ENCODE measurements around the gene WDR90. TPM values are rescaled to one million over a fixed set of nuclear protein-coding genes. Genes with fewer than 3 reads are reported as not detected.

Gene WDR90
- total RNA-seq, 2 donors from 2014 or later = 22.7 to 39.4 TPM

DNA sequence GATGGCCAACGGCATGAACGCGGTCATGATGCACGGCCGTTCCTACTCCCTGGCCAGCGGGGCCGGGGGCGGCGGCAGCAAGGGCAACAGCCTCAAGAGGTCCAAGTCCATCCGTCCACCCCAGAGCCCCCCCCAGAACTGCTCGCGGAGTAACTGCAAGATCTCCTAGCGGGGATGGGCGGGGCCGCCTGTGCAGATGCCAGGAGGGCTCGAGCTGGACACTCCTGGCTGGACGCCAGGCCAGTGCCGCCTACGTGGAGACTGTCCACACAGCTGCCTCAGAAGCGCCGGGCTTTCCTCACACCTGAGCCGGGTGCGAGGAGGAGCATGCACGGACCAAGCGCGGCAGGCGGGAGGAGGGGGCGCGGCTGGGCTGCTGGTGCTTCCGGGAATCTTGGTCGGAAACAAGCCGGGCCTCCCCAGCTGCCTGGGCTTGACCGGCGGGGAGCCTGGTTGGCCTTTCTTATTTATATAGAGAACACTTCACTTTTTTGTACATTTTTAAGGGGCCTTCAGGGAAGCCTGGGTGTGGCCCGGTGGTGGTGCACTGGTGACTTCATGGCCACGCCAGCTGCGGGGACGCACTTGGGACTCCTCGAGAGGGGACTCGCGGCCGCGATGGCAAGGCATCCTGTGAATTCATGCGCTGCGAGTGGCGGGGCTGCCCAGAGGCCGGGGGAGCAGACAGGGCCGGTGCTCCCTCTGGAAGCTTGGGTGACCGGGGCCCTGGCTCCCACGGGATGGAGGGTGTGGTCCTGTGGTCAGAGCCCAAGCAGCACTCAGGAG lies 21.5 kb upstream of the WDR90 start:
- Histone ChIP-seq H3K9me3 (no peaks in the 10 kb centered on the region), H3K27me3 (replicated peaks; ENCODE audit: insufficient read depth) (no peaks in the 10 kb centered on the region), H3K27ac (no peak overlapping the region), H3K36me3 (peaks cover 15% of the 10 kb centered on the region), H3K4me1 (ENCODE audit: control insufficient read depth in 1 of 2, low read depth in 2 of 2) (peaks cover 0 to 6% of the 10 kb centered on the region in 2 donors), H3K4me3 (no peak overlapping the region)
- no peak for ATAC-seq (ENCODE audit: insufficient number of reproducible peaks, low FRiP score, low read depth)
- DNase-seq (ENCODE audit: low spot score) = no peak
- TF ChIP-seq, protein P1, sequence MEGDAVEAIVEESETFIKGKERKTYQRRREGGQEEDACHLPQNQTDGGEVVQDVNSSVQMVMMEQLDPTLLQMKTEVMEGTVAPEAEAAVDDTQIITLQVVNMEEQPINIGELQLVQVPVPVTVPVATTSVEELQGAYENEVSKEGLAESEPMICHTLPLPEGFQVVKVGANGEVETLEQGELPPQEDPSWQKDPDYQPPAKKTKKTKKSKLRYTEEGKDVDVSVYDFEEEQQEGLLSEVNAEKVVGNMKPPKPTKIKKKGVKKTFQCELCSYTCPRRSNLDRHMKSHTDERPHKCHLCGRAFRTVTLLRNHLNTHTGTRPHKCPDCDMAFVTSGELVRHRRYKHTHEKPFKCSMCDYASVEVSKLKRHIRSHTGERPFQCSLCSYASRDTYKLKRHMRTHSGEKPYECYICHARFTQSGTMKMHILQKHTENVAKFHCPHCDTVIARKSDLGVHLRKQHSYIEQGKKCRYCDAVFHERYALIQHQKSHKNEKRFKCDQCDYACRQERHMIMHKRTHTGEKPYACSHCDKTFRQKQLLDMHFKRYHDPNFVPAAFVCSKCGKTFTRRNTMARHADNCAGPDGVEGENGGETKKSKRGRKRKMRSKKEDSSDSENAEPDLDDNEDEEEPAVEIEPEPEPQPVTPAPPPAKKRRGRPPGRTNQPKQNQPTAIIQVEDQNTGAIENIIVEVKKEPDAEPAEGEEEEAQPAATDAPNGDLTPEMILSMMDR (IDR thresholded peaks at IDR 0.05) = no peak

DNA sequence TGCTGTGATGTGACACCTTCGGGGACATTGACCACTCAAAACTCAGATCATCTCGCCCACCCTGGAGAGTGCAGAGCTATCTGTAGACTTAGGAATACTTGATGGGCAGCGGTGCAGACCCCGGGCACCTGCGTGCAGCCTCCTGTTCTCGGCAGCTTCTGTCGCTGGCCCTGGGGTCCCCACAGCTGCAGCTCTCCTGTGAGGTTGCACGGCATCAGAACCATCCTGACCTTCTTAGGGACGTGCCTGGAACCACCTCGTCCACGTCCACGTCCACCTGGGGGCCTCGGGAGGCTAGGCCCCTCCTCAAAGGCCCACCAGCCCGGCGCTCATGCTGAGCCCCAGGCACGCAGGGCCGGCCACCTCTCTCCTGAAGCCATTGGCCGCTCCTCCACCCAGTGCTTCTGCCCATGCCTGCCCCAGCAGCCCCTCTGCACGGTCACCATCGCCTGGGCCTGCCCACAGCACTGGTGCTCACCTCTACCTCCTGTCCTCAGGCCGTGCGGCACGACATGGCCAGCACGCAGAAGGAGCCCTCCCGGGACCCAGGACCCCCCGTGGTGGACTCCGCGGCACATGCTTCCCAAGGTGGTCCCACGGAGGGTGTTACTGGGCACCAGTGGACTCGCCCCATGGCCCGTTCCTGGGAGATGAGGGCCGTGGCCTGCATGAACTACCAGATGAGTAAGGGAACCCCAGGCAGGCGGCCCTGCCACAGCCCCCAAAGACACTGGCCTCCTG lies 20.7 kb upstream of the WDR90 start:
- Histone ChIP-seq H3K27me3 (replicated peaks; ENCODE audit: insufficient read depth) (no peaks in the 10 kb centered on the region), H3K36me3 (peaks cover 15% of the 10 kb centered on the region), H3K27ac (no peak overlapping the region), H3K9me3 (no peaks in the 10 kb centered on the region), H3K4me1 (ENCODE audit: control insufficient read depth in 1 of 2, low read depth in 2 of 2) (peaks cover 0 to 6% of the 10 kb centered on the region in 2 donors), H3K4me3 (no peak overlapping the region)
- ATAC-seq (ENCODE audit: insufficient number of reproducible peaks, low FRiP score, low read depth) = no peak
- no peak for DNase-seq (ENCODE audit: low spot score)
- TF ChIP-seq, protein P1 (IDR thresholded peaks at IDR 0.05) = no peak

DNA sequence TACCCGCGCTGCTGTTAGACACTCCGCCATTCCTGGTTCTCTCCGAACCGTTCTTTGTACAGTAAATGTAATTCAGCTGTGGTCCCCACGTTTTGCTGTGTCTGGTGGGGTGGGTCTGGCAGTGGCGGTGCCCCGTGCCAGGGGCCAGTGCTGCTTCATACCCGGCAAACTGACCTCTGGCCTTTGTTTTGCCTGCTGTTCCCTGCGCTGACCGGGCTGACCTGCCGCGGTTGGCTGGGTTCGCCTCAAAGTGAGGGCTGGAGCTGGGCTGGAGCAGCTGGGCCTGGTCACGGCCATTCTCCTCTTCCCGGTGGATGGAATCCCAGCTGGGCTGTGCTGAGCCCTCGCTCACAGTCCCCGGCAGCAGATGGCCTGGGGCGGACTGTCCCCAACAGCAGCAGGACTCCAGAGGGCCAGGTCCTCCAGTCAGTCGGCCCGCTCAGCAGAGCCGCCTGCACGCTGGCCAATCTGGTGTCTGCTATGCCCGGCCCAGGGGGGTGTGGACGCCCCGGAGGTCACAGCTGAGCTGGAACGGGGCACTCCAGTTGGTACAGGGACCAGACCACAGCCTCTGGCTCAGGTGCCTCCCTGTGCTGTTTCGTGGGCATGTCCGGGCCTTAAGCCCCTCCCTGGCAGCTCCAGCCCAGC lies 19.9 kb upstream of the WDR90 start:
- TF ChIP-seq, protein P1 (IDR thresholded peaks at IDR 0.05) = no peak
- Histone ChIP-seq H3K4me1 (ENCODE audit: control insufficient read depth in 1 of 2, low read depth in 2 of 2) (peaks cover 0 to 6% of the 10 kb centered on the region in 2 donors), H3K9me3 (no peaks in the 10 kb centered on the region), H3K4me3 (no peak overlapping the region), H3K27ac (no peak overlapping the region), H3K36me3 (peaks cover 15% of the 10 kb centered on the region), H3K27me3 (replicated peaks; ENCODE audit: insufficient read depth) (no peaks in the 10 kb centered on the region)
- DNase-seq (ENCODE audit: low spot score) (no peak), ATAC-seq (ENCODE audit: insufficient number of reproducible peaks, low FRiP score, low read depth) (no peak)

DNA sequence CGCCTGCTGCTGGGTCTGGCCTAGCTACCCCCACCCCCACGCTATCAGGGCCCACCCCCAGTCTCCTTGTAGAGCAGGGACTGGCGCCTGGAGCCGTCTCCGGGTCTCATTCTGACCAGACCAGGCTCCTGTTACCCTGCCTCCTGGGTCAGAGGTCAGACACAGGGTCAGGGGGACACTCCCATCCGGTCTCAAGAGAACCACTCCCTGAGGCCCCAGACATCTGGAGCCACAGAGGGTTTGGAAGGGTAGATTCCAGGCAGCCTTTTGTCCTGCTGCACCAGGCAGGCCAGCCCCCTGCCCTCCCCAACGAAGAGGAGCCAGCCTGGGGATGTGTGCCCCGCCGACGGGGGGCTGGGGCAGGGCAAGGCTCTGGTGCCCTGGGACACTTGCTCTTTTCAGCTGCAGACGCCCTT lies 19.3 kb upstream of the WDR90 start:
- DNase-seq (ENCODE audit: low spot score) = no peak
- Histone ChIP-seq H3K4me1 (ENCODE audit: control insufficient read depth in 1 of 2, low read depth in 2 of 2) (peaks cover 2 to 11% of the 10 kb centered on the region in 2 donors), H3K36me3 (peaks cover 15% of the 10 kb centered on the region), H3K27ac (no peak overlapping the region), H3K4me3 (no peak overlapping the region), H3K27me3 (replicated peaks; ENCODE audit: insufficient read depth) (no peaks in the 10 kb centered on the region), H3K9me3 (no peaks in the 10 kb centered on the region)
- no peak for ATAC-seq (ENCODE audit: insufficient number of reproducible peaks, low FRiP score, low read depth)
- TF ChIP-seq, protein P1 (IDR thresholded peaks at IDR 0.05) = no peak

DNA sequence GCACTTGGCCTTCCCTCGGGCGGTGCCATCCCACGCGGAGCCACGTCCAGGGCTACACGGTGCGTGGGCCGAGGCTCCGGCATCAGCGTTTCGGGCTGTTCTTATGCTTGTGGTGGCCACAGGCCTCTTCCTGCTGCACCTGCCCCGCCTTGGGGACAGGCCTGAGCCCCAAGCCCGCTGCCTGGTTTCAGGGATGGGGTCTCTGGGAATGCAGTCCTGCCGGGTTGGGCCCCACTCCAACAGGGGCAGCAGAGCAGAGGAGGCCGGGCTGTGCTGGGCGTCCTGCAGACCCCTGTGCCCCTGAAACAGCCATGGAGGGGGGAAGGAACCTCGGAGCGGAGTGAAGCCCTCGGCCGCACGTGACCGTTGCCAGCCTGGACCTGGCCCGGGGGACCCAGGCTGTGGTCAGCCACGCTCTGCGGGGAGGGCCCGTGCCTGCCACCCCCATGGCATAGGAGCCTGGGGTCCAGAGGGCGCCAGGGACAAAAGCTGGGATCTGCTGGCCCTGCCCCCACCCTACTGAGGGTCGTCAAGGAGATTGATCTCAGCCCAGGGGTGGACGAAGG lies 18.8 kb upstream of the WDR90 start:
- ATAC-seq (ENCODE audit: insufficient number of reproducible peaks, low FRiP score, low read depth) (no peak), DNase-seq (ENCODE audit: low spot score) (no peak)
- TF ChIP-seq, protein P1 (IDR thresholded peaks at IDR 0.05) = no peak
- H3K4me3 ChIP-seq = no peak overlapping the region
- no peaks in the 10 kb centered on the region for H3K9me3 ChIP-seq
- H3K36me3 ChIP-seq = peaks cover 15% of the 10 kb centered on the region
- H3K4me1 ChIP-seq (ENCODE audit: control insufficient read depth in 1 of 2, low read depth in 2 of 2) = peaks cover 7 to 16% of the 10 kb centered on the region in 2 donors
- no peaks in the 10 kb centered on the region for H3K27me3 ChIP-seq (replicated peaks; ENCODE audit: insufficient read depth)
- H3K27ac ChIP-seq = no peak overlapping the region
